ENCODE measurements around the gene MORC1. TPM values are rescaled to one million over a fixed set of nuclear protein-coding genes. Genes with fewer than 3 reads are reported as not detected.
A peak's percentile ranks its signal among the peaks of the same experiment; 100 is the strongest.

MORC1 gene
- total RNA-seq, 2 experiments from 2014 or later: not detected

DNA sequence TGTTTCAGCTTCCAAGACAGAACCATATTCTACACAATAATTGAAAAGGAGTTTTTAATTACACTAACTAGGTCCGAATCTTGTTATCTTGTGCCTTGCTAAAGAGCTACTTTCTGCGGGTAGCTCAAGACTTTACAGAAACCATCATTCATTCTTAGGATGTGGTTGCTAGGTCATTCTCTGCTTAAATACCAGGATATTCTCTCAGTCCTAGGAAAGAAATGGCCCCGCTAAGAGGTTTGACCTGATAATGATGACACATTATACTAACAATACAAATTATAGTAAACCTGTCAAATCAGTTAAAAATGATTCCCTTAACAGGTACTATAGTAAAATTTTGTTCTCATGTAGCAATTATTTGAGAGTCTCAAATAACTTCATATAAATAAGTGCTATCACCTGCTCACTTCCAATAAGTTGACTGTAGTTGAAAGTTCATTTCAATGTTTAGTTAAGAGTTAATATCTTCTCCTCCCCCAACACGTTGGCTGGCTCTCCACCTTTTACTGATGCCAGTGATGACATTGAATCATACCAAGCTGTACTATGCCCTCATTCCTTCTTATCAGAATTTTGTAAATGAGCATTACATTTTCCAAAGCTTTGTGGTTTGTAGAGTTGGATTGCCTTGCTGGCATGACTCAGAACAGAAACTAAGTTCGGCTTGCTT, 15.0 kb upstream of the MORC1 start:
- peaks cover 2% of the 10 kb centered on the region for H3K27me3 Mint-ChIP-seq
- H3K4me3 Mint-ChIP-seq: no peak overlapping the region
- intact Hi-C loops (cut with micrococcal nuclease): no loop called here
- H3K36me3 Mint-ChIP-seq: no peaks in the 10 kb centered on the region
- H3K27ac Mint-ChIP-seq: no peak overlapping the region
- ChIA-PET POLR2A (no interaction called here), CTCF (no interaction called here)
- H3K4me1 Mint-ChIP-seq (ENCODE audit: low read depth): no peaks in the 10 kb centered on the region
- H3K9me3 Mint-ChIP-seq: no peaks in the 10 kb centered on the region
- DNase-seq: no peak

DNA sequence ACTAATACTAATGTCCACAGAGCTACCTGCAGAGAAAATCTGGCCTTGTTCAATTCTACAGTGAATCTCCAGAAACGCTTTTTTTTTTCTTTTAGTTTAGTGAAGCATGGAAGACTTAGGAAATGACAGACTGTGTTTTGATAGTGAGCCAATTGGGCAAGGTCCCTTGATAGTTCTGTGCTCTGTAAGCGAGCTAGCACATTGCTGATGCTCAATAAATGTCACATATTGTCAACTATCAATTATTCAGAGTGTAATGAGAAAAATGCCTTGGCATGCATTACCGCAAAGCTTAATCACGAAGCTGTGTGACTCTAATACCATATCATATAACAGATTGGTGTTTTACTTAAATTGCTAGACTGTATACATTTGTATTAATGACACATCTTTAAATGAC, 13.3 kb upstream of the MORC1 start:
- H3K27ac Mint-ChIP-seq: no peak overlapping the region
- no peak for DNase-seq
- ChIA-PET CTCF (interaction anchor here (0.6 kb wide), 1 partner anchor 439 kb away, joined by 4 read pairs; no protein-coding TSS in a partner anchor), POLR2A (no interaction called here)
- peaks cover 2% of the 10 kb centered on the region for H3K27me3 Mint-ChIP-seq
- intact Hi-C loops (cut with micrococcal nuclease): no loop called here
- no peak overlapping the region for H3K4me3 Mint-ChIP-seq
- H3K9me3 Mint-ChIP-seq: no peaks in the 10 kb centered on the region
- H3K36me3 Mint-ChIP-seq: no peaks in the 10 kb centered on the region
- H3K4me1 Mint-ChIP-seq (ENCODE audit: low read depth): no peaks in the 10 kb centered on the region

GRCh38 chr3:109127553-109127952, 9.6 kb upstream of the MORC1 start:
- intact Hi-C loops (cut with micrococcal nuclease): no loop called here
- H3K27me3 Mint-ChIP-seq: peaks cover 2% of the 10 kb centered on the region
- DNase-seq: no peak
- CTCF ChIA-PET: no interaction called here
- no peak overlapping the region for H3K27ac Mint-ChIP-seq
- H3K4me3 Mint-ChIP-seq: no peak overlapping the region
- no peaks in the 10 kb centered on the region for H3K4me1 Mint-ChIP-seq (ENCODE audit: low read depth)
- H3K9me3 Mint-ChIP-seq: peaks cover 4% of the 10 kb centered on the region
- H3K36me3 Mint-ChIP-seq: no peaks in the 10 kb centered on the region
- POLR2A ChIA-PET: no interaction called here

GRCh38 chr3:109125902-109126301, 8.0 kb upstream of the MORC1 start:
- Mint-ChIP-seq H3K9me3 (peaks cover 4% of the 10 kb centered on the region), H3K36me3 (no peaks in the 10 kb centered on the region), H3K27me3 (peaks cover 2% of the 10 kb centered on the region), H3K4me3 (no peak overlapping the region), H3K27ac (no peak overlapping the region), H3K4me1 (ENCODE audit: low read depth) (no peaks in the 10 kb centered on the region)
- POLR2A ChIA-PET: no interaction called here
- intact Hi-C loops (cut with micrococcal nuclease): no loop called here
- CTCF ChIA-PET: no interaction called here
- no peak for DNase-seq

- intact Hi-C loops (cut with micrococcal nuclease): no loop called here
- ChIA-PET CTCF (no interaction called here), POLR2A (no interaction called here)
- Mint-ChIP-seq H3K4me1 (ENCODE audit: low read depth) (no peaks in the 10 kb centered on the region), H3K36me3 (no peaks in the 10 kb centered on the region), H3K27me3 (no peaks in the 10 kb centered on the region), H3K9me3 (peaks cover 4% of the 10 kb centered on the region), H3K27ac (no peak overlapping the region), H3K4me3 (no peak overlapping the region)
- no peak for DNase-seq
Measured at GRCh38 chr3:109122690-109123089, 4.8 kb upstream of the MORC1 start.

DNA sequence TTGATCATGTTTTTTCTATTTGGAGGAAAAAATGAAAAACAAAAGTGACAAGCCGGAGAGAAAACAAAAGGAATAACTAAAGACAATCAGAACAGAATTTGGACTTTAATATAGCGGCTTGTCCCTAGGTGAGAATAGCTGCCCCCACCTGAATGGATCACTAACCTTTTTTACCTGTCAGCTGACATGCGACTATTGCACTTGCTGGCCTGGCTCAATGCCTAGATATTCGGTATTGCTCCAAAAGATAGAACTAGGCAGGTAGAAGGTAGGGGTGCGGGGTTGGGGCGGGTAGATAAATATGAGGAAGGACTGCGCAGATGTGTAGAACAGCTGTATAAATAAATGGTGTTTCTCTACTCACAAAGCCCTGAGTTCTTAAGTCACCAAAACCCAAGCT, 650 bp upstream of the MORC1 start:
- H3K4me3 Mint-ChIP-seq: no peak overlapping the region
- ChIA-PET POLR2A (no interaction called here), CTCF (no interaction called here)
- H3K9me3 Mint-ChIP-seq: peaks cover 4% of the 10 kb centered on the region
- H3K27ac Mint-ChIP-seq: no peak overlapping the region
- H3K36me3 Mint-ChIP-seq: no peaks in the 10 kb centered on the region
- no peaks in the 10 kb centered on the region for H3K4me1 Mint-ChIP-seq (ENCODE audit: low read depth)
- peaks cover 8% of the 10 kb centered on the region for H3K27me3 Mint-ChIP-seq
- no peak for DNase-seq
- intact Hi-C loops (cut with micrococcal nuclease): no loop called here

GRCh38 chr3:109116031-109116430, 1.9 kb downstream of the MORC1 start:
- ChIA-PET POLR2A (no interaction called here), CTCF (no interaction called here)
- DNase-seq: no peak
- no peaks in the 10 kb centered on the region for H3K9me3 Mint-ChIP-seq
- H3K36me3 Mint-ChIP-seq: no peaks in the 10 kb centered on the region
- no peak overlapping the region for H3K4me3 Mint-ChIP-seq
- no peak overlapping the region for H3K27ac Mint-ChIP-seq
- no peaks in the 10 kb centered on the region for H3K4me1 Mint-ChIP-seq (ENCODE audit: low read depth)
- intact Hi-C loops (cut with micrococcal nuclease): no loop called here
- H3K27me3 Mint-ChIP-seq: peaks cover 8% of the 10 kb centered on the region

DNA sequence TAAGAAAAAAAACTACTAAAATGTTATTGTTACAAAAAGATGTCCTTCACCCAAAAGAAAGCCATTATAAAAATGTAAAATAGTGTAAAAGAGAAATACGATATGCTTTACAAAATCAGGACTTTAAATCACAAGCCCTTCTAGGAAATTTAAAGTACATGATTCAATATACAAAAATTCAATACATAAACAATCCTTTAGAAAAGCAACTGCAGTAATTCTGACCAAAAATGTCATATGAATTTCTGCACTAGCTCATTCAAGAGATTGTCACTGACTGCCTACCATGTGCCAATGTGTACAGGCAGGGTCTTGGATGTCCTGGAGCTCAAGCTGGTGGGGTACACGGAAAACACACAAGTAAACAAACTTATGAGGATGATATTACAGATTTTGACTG, 2.5 kb downstream of the MORC1 start:
- ChIA-PET POLR2A (no interaction called here), CTCF (no interaction called here)
- Mint-ChIP-seq H3K27ac (no peak overlapping the region), H3K4me3 (no peak overlapping the region), H3K36me3 (no peaks in the 10 kb centered on the region), H3K9me3 (no peaks in the 10 kb centered on the region), H3K4me1 (ENCODE audit: low read depth) (no peaks in the 10 kb centered on the region), H3K27me3 (peaks cover 8% of the 10 kb centered on the region)
- intact Hi-C loops (cut with micrococcal nuclease): no loop called here
- no peak for DNase-seq

- no peaks in the 10 kb centered on the region for H3K9me3 Mint-ChIP-seq
- no peaks in the 10 kb centered on the region for H3K4me1 Mint-ChIP-seq (ENCODE audit: low read depth)
- no peak overlapping the region for H3K27ac Mint-ChIP-seq
- peaks cover 10% of the 10 kb centered on the region for H3K27me3 Mint-ChIP-seq
- no peak overlapping the region for H3K4me3 Mint-ChIP-seq
- ChIA-PET POLR2A (no interaction called here), CTCF (no interaction called here)
- DNase-seq: no peak
- intact Hi-C loops (cut with micrococcal nuclease): no loop called here
- no peaks in the 10 kb centered on the region for H3K36me3 Mint-ChIP-seq
Measured at GRCh38 chr3:109114746-109115145, 3.2 kb downstream of the MORC1 start.

DNA sequence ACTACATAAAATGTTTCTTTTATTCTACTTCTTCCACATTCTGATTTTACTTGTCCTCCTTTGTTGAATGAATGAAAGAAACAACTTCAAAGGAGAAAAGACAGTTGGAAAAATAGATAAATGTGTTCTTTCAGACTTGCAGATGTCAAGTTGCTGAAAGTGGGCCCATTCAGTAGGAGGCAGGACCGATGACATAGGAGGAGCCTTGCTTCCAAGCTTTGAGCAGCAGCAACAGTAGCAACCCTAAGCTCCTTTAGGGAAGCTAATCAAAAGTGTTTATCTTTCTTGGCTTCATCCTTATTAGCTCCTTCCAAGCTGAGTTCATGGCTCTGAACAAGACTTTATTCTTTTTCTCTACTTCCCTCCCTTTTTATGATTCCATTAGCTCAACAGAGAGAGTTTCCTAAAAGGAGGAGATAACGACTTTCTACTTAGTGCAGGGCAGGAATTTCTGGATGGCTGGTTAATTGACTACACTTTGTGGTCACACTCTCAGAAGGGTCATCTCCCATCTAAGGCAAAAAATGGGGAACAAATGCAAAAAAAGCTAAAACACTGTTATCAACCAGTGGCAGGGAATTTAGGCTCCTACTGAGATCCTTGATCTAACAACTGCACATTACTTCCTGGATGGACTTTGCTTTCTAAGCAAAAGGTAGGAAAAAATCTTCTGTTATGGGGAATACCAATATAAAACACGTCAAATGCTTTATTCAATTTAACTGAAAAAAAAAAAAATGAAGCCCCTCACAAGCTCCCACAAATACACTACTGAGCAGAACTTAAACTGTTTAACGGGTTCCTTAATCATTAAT, 4.8 kb downstream of the MORC1 start:
- H3K36me3 Mint-ChIP-seq: no peaks in the 10 kb centered on the region
- POLR2A ChIA-PET: no interaction called here
- peaks cover 10% of the 10 kb centered on the region for H3K27me3 Mint-ChIP-seq
- H3K27ac Mint-ChIP-seq: no peak overlapping the region
- intact Hi-C loops (cut with micrococcal nuclease): no loop called here
- no peaks in the 10 kb centered on the region for H3K9me3 Mint-ChIP-seq
- no peaks in the 10 kb centered on the region for H3K4me1 Mint-ChIP-seq (ENCODE audit: low read depth)
- DNase-seq: no peak
- no peak overlapping the region for H3K4me3 Mint-ChIP-seq
- CTCF ChIA-PET: no interaction called here

DNA sequence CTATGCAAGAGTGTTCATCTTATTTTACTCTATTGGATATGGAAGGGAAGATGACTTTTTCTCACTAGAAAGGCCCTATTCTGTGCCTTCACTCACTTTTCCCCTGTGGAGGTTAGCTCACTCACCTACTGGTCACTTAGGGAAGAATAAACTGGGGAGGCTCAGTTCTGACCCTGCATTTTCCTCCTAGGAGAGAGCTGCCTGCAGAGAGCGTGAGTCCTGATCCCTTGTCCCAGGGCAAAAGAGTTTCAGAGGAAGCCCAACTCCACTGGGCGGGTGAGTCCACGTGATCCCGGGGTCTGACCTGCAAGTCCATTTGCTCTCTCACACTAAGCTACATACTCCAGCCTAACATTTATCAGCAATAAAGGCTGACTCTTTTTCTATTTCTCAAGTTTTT, 8.4 kb downstream of the MORC1 start:
- no peaks in the 10 kb centered on the region for H3K4me1 Mint-ChIP-seq (ENCODE audit: low read depth)
- H3K4me3 Mint-ChIP-seq: no peak overlapping the region
- CTCF ChIA-PET: no interaction called here
- H3K27me3 Mint-ChIP-seq: peaks cover 14% of the 10 kb centered on the region
- POLR2A ChIA-PET: no interaction called here
- no peak overlapping the region for H3K27ac Mint-ChIP-seq
- H3K36me3 Mint-ChIP-seq: no peaks in the 10 kb centered on the region
- intact Hi-C loops (cut with micrococcal nuclease): no loop called here
- no peak for DNase-seq
- no peaks in the 10 kb centered on the region for H3K9me3 Mint-ChIP-seq

DNA sequence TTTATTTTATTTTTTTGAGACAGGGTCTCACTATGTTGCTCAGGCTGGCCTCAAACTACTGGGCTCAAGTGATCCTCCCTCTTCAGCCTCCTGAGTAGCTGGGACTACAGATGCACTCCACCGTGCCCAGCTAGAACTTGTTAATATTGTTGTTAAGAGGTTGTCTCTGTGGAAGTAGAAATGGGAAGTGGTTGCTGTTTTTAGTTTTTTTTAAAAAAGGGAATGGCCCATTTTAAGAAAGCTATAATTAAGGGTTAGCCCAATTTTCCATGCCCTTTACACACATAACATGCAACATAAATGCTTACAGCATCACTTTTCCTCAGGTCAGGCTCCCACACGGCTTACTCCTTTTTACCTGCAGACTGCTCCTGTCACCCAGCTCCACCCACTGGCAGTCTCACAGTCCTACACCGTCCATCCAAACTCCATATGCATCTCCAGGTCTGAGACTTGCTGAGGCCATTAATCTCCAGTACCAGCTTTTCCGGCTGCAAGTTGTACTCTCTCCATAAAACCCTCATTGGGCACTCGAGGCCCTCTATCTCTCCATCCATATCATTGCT, 19.8 kb downstream of the MORC1 start:
- Mint-ChIP-seq H3K27me3 (peaks cover 2% of the 10 kb centered on the region), H3K27ac (no peak overlapping the region), H3K9me3 (no peaks in the 10 kb centered on the region), H3K36me3 (no peaks in the 10 kb centered on the region), H3K4me3 (no peak overlapping the region), H3K4me1 (ENCODE audit: low read depth) (no peaks in the 10 kb centered on the region)
- CTCF ChIA-PET: interaction anchor here (1.3 to 1.5 kb wide), 3 partner anchors 15 to 75 kb away, joined by 3 to 8 read pairs (median 4); no protein-coding TSS in a partner anchor
- intact Hi-C loops (cut with micrococcal nuclease): no loop called here
- DNase-seq: peak; percentile 14
- POLR2A ChIA-PET: no interaction called here

- peaks cover 4% of the 10 kb centered on the region for H3K27me3 Mint-ChIP-seq
- intact Hi-C loops (cut with micrococcal nuclease): no loop called here
- no peak for DNase-seq
- H3K36me3 Mint-ChIP-seq: no peaks in the 10 kb centered on the region
- POLR2A ChIA-PET: no interaction called here
- H3K9me3 Mint-ChIP-seq: no peaks in the 10 kb centered on the region
- CTCF ChIA-PET: interaction anchor here (1.3 kb wide), 1 partner anchor 13 kb away, joined by 3 read pairs; no protein-coding TSS in a partner anchor
- H3K27ac Mint-ChIP-seq: no peak overlapping the region
- H3K4me3 Mint-ChIP-seq: no peak overlapping the region
- no peaks in the 10 kb centered on the region for H3K4me1 Mint-ChIP-seq (ENCODE audit: low read depth)
Measured at GRCh38 chr3:109095166-109095565, 22.8 kb downstream of the MORC1 start.

All from activated CD4-positive, alpha-beta memory T cell treated with anti-CD3 and anti-CD28 coated beads for 36 hours (primary cell).